ENCODE data around the gene ANO10.

Gene ANO10

GRCh38 chr3:43316783-43317460 is 304.9 kb downstream of the ANO10 start:
- DNase-seq (ENCODE audit: low spot score) = no peak

All from left forelimb (tissue), 1 donor.